ENCODE data around the gene SYT12.

The SYT12 gene

DNA sequence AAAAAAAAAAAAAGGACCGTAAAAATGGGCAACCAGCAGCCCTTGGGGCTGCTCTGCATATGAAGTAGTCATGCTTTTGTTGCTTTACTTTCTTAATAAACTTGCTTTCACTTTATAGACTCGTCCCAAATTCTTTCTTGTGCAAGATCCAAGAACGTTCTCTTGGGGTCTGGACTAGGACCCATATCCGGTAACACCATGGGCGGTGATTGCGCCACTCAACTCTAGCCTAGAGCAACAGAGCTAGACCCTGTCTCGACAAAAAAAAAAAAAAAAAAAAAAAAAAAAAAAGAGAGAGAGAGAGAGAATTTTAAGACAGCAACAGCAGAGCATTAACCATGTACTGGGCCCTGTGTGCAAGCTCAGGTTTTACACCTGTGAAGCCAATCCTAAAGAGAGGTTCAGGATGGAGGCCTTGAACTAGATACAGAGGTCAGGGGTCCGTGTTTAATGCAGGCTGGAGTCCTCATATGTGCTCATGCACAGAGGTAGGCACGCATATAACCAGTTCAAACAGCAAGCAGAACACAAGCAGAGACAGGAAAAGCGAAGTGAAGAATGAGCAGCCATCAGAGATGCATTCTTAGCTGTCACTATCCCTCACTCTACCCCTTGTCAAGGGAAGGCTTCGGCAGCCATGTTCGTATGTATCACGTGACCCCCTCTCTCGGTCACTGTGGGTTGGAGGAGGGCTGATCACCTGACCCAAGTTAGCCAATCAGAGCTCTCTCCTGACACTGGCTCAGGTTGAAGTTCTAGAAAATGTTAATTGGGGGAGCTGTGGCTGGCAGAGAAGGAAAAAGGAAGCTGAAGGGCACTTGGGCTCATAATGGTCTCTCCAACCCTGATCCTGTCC lies 16.7 kb upstream of the SYT12 start:
- H3K79me2 ChIP-seq (ENCODE audit: control insufficient read depth, low read length), result no peaks in the 10 kb centered on the region
- H3K4me2 ChIP-seq (ENCODE audit: low read length), result peak overlapping the region; percentile 28; the same call in 1 of the 2 replicates
- no peak for TF ChIP-seq EZH2phosphoT487 (IDR thresholded peaks at IDR 0.05; ENCODE audit: borderline replicate concordance, low read length)
- TF ChIP-seq CTCF (IDR thresholded peaks at IDR 0.05; ENCODE audit: low read depth, low read length, poor library complexity, severe bottlenecking), result no peak
- H3K27ac ChIP-seq (ENCODE audit: low read depth, low read length), result no peak overlapping the region
- H3F3A ChIP-seq (ENCODE audit: control insufficient read depth, insufficient read depth), result no peaks in the 10 kb centered on the region
- H3K9me3 ChIP-seq (ENCODE audit: control insufficient read depth, insufficient read depth, low read length), result no peaks in the 10 kb centered on the region
- no peaks in the 10 kb centered on the region for H4K20me1 ChIP-seq (ENCODE audit: control insufficient read depth, insufficient read depth, low read depth, low read length)
- H3K9me2 ChIP-seq (replicated peaks; ENCODE audit: control insufficient read depth, low read length), result no peaks in the 10 kb centered on the region
- peaks cover 7% of the 10 kb centered on the region for H3K4me1 ChIP-seq (ENCODE audit: control insufficient read depth, low read length)
- H3K27me3 ChIP-seq (ENCODE audit: control insufficient read depth, low read length), result 0 out of 2 replicates have a peak, but pooled peaks cover 8% of the 10 kb centered on the region
- no peaks in the 10 kb centered on the region for H3K36me3 ChIP-seq (ENCODE audit: control insufficient read depth, low read length)
- H3K4me3 ChIP-seq (ENCODE audit: low read length), result 0 out of 2 replicates have a peak overlapping the region, but pooled peaks have one; percentile 15

- no peaks in the 10 kb centered on the region for H3K36me3 ChIP-seq (ENCODE audit: control insufficient read depth, low read length)
- TF ChIP-seq EZH2phosphoT487 (IDR thresholded peaks at IDR 0.05; ENCODE audit: borderline replicate concordance, low read length) (no peak), CTCF (IDR thresholded peaks at IDR 0.05; ENCODE audit: low read depth, low read length, poor library complexity, severe bottlenecking) (no peak)
- H3K27ac ChIP-seq (ENCODE audit: low read depth, low read length), result no peak overlapping the region
- H3K4me3 ChIP-seq (ENCODE audit: low read length), result no peak overlapping the region
- no peaks in the 10 kb centered on the region for H3F3A ChIP-seq (ENCODE audit: control insufficient read depth, insufficient read depth)
- no peaks in the 10 kb centered on the region for H3K9me3 ChIP-seq (ENCODE audit: control insufficient read depth, insufficient read depth, low read length)
- H3K9me2 ChIP-seq (replicated peaks; ENCODE audit: control insufficient read depth, low read length), result no peaks in the 10 kb centered on the region
- no peaks in the 10 kb centered on the region for H4K20me1 ChIP-seq (ENCODE audit: control insufficient read depth, insufficient read depth, low read depth, low read length)
- H3K4me2 ChIP-seq (ENCODE audit: low read length), result no peak overlapping the region
- peaks cover 7% of the 10 kb centered on the region for H3K4me1 ChIP-seq (ENCODE audit: control insufficient read depth, low read length)
- H3K27me3 ChIP-seq (ENCODE audit: control insufficient read depth, low read length), result 0 out of 2 replicates have a peak, but pooled peaks cover 7% of the 10 kb centered on the region
- no peaks in the 10 kb centered on the region for H3K79me2 ChIP-seq (ENCODE audit: control insufficient read depth, low read length)
Observed at GRCh38 chr11:67007126-67007525, 15.8 kb upstream of the SYT12 start.

GRCh38 chr11:67010296-67010905 lies 12.5 kb upstream of the SYT12 start:
- TF ChIP-seq EZH2phosphoT487 (IDR thresholded peaks at IDR 0.05; ENCODE audit: borderline replicate concordance, low read length) (no peak), CTCF (IDR thresholded peaks at IDR 0.05; ENCODE audit: low read depth, low read length, poor library complexity, severe bottlenecking) (no peak)
- H3K9me3 ChIP-seq (ENCODE audit: control insufficient read depth, insufficient read depth, low read length), result no peaks in the 10 kb centered on the region
- H3K4me2 ChIP-seq (ENCODE audit: low read length), result no peak overlapping the region
- H3K79me2 ChIP-seq (ENCODE audit: control insufficient read depth, low read length), result no peaks in the 10 kb centered on the region
- H3K4me1 ChIP-seq (ENCODE audit: control insufficient read depth, low read length), result peaks cover 7% of the 10 kb centered on the region
- H4K20me1 ChIP-seq (ENCODE audit: control insufficient read depth, insufficient read depth, low read depth, low read length), result no peaks in the 10 kb centered on the region
- H3K36me3 ChIP-seq (ENCODE audit: control insufficient read depth, low read length), result no peaks in the 10 kb centered on the region
- H3K9me2 ChIP-seq (replicated peaks; ENCODE audit: control insufficient read depth, low read length), result no peaks in the 10 kb centered on the region
- H3K4me3 ChIP-seq (ENCODE audit: low read length), result no peak overlapping the region
- no peak overlapping the region for H3K27ac ChIP-seq (ENCODE audit: low read depth, low read length)
- peaks cover 20% of the 10 kb centered on the region for H3K27me3 ChIP-seq (ENCODE audit: control insufficient read depth, low read length)
- H3F3A ChIP-seq (ENCODE audit: control insufficient read depth, insufficient read depth), result no peaks in the 10 kb centered on the region
